Liver (tissue), 3 donors: ENCODE data around the gene SLC6A3.

Experiments
- EGR1 ChIP-seq, 2 donors: IDR thresholded peaks; 2 replicates each; pipeline ENCODE4 v1.6.1; 2016 to 2018; ENCODE audit warnings: antibody characterized with exemption in 2 of 2, low read depth in 2 of 2
- FOXA1 ChIP-seq: IDR thresholded peaks from 2 replicates; pipeline ENCODE4 v1.6.1; 2016; ENCODE audit warnings: antibody characterized with exemption
- GABPA ChIP-seq, 2 donors: IDR thresholded peaks in 1 of 2; conservative IDR thresholded peaks in 1 of 2; 2 replicates each; pipeline ENCODE4 v1.6.1; 2016; ENCODE audit warnings: antibody characterized with exemption in 2 of 2, mild to moderate bottlenecking in 1 of 2, moderate library complexity in 1 of 2
- HNF4A ChIP-seq, 2 donors: conservative IDR thresholded peaks; 2 replicates each; pipeline ENCODE4 v1.6.1; 2016; ENCODE audit warnings: antibody characterized with exemption in 2 of 2, mild to moderate bottlenecking in 2 of 2
- NR2F2 ChIP-seq: IDR thresholded peaks from 2 replicates; pipeline ENCODE4 v1.6.1; 2016; ENCODE audit warnings: antibody characterized with exemption
- RAD21 ChIP-seq, 2 donors: IDR thresholded peaks; 2 replicates each; pipeline ENCODE4 v1.6.1; 2016; ENCODE audit warnings: antibody characterized with exemption in 2 of 2, mild to moderate bottlenecking in 2 of 2
- SP1 ChIP-seq: IDR thresholded peaks from 2 replicates; pipeline ENCODE4 v1.6.1; 2018; ENCODE audit warnings: antibody characterized with exemption, mild to moderate bottlenecking
- YY1 ChIP-seq: IDR thresholded peaks from 2 replicates; pipeline ENCODE4 v1.6.1; 2016; ENCODE audit warnings: antibody characterized with exemption, mild to moderate bottlenecking
- TF ChIP-seq, protein P1 (sequence below): fragments of 150-350 bp; IDR thresholded peaks from 2 replicates; pipeline ENCODE4 v1.5.1; 2017; ENCODE audit warnings: improper control_type of control experiment, low read depth, low read length; ENCODE audit not compliant: missing input control
- TF ChIP-seq, protein P2 (sequence below): IDR thresholded peaks from 2 replicates; pipeline ENCODE4 v1.6.1; 2016; ENCODE audit warnings: antibody characterized with exemption
- TF ChIP-seq, protein P3 (sequence below): IDR thresholded peaks from 2 replicates; pipeline ENCODE4 v1.6.1; 2016; ENCODE audit warnings: antibody characterized with exemption
- TF ChIP-seq, protein P4 (sequence below): IDR thresholded peaks from 2 replicates; pipeline ENCODE4 v1.6.1; 2016; ENCODE audit warnings: antibody characterized with exemption, mild to moderate bottlenecking
- TF ChIP-seq, protein P5 (sequence below): IDR thresholded peaks from 2 replicates; pipeline ENCODE4 v1.6.1; 2016; ENCODE audit warnings: antibody characterized with exemption
- donor health status: healthy.
- donor health status: healthy.

DNA sequence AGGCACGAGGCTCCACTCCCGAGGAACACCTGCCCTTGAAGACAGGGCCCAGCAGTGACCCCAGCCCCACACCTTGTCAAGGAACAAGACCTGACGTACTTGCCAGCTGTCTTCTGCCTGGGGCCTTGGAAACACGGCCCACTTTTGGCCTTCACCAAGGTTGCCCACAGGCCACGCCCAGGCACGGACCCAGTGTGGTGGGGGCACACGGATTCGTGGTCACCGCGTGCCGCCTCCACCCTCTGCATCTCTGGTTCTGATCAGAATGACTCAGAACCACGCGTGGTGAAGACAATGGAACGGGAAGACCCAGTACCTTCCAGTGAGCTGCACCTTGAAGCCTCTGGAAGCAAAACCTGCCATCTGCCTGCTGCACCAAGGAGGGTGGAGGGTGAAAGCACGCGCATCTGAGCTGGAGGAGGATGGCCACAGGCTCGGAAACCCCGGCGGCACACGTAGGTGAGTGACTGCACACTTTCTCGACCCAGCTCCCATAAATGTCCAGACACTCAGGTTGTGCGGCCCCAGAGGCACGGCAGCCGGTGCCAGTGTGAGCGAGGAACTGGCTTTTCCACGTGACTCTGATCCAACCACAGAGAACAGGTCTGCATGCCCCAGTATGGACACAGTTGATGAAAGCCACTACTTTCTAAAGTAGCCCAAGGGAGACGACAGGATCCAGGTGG, 42.0 kb upstream of the SLC6A3 start:
- TF ChIP-seq, protein P1, sequence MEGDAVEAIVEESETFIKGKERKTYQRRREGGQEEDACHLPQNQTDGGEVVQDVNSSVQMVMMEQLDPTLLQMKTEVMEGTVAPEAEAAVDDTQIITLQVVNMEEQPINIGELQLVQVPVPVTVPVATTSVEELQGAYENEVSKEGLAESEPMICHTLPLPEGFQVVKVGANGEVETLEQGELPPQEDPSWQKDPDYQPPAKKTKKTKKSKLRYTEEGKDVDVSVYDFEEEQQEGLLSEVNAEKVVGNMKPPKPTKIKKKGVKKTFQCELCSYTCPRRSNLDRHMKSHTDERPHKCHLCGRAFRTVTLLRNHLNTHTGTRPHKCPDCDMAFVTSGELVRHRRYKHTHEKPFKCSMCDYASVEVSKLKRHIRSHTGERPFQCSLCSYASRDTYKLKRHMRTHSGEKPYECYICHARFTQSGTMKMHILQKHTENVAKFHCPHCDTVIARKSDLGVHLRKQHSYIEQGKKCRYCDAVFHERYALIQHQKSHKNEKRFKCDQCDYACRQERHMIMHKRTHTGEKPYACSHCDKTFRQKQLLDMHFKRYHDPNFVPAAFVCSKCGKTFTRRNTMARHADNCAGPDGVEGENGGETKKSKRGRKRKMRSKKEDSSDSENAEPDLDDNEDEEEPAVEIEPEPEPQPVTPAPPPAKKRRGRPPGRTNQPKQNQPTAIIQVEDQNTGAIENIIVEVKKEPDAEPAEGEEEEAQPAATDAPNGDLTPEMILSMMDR = no peak
- TF ChIP-seq, protein P2, sequence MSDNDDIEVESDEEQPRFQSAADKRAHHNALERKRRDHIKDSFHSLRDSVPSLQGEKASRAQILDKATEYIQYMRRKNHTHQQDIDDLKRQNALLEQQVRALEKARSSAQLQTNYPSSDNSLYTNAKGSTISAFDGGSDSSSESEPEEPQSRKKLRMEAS = no peak
- TF ChIP-seq, protein P3, sequence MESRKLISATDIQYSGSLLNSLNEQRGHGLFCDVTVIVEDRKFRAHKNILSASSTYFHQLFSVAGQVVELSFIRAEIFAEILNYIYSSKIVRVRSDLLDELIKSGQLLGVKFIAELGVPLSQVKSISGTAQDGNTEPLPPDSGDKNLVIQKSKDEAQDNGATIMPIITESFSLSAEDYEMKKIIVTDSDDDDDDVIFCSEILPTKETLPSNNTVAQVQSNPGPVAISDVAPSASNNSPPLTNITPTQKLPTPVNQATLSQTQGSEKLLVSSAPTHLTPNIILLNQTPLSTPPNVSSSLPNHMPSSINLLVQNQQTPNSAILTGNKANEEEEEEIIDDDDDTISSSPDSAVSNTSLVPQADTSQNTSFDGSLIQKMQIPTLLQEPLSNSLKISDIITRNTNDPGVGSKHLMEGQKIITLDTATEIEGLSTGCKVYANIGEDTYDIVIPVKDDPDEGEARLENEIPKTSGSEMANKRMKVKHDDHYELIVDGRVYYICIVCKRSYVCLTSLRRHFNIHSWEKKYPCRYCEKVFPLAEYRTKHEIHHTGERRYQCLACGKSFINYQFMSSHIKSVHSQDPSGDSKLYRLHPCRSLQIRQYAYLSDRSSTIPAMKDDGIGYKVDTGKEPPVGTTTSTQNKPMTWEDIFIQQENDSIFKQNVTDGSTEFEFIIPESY = no peak
- TF ChIP-seq EGR1 (IDR thresholded peaks at IDR 0.05; ENCODE audit: low read depth in 2 of 2) (no peak), HNF4A (conservative IDR thresholded peaks at IDR 0.05) (no peak), YY1 (no peak), GABPA (IDR thresholded peaks at IDR 0.05 in 1 of 2, conservative IDR thresholded peaks at IDR 0.05 in 1 of 2) (no peak), SP1 (no peak), RAD21 (IDR thresholded peaks at IDR 0.05) (no peak), FOXA1 (no peak), NR2F2 (no peak)
- TF ChIP-seq, protein P4, sequence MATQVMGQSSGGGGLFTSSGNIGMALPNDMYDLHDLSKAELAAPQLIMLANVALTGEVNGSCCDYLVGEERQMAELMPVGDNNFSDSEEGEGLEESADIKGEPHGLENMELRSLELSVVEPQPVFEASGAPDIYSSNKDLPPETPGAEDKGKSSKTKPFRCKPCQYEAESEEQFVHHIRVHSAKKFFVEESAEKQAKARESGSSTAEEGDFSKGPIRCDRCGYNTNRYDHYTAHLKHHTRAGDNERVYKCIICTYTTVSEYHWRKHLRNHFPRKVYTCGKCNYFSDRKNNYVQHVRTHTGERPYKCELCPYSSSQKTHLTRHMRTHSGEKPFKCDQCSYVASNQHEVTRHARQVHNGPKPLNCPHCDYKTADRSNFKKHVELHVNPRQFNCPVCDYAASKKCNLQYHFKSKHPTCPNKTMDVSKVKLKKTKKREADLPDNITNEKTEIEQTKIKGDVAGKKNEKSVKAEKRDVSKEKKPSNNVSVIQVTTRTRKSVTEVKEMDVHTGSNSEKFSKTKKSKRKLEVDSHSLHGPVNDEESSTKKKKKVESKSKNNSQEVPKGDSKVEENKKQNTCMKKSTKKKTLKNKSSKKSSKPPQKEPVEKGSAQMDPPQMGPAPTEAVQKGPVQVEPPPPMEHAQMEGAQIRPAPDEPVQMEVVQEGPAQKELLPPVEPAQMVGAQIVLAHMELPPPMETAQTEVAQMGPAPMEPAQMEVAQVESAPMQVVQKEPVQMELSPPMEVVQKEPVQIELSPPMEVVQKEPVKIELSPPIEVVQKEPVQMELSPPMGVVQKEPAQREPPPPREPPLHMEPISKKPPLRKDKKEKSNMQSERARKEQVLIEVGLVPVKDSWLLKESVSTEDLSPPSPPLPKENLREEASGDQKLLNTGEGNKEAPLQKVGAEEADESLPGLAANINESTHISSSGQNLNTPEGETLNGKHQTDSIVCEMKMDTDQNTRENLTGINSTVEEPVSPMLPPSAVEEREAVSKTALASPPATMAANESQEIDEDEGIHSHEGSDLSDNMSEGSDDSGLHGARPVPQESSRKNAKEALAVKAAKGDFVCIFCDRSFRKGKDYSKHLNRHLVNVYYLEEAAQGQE = no peak
- TF ChIP-seq, protein P5, sequence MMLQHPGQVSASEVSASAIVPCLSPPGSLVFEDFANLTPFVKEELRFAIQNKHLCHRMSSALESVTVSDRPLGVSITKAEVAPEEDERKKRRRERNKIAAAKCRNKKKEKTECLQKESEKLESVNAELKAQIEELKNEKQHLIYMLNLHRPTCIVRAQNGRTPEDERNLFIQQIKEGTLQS = no peak
